Measurements from ENCODE around the gene NACC1. TPM values are rescaled to one million over a fixed set of nuclear protein-coding genes. Genes with fewer than 3 reads are reported as not detected.

The NACC1 gene
- total RNA-seq, 1 donor from 2014 or later, result 35.5 TPM

GRCh38 chr19:13122980-13123957 lies 5.2 kb downstream of the NACC1 start:
- Histone ChIP-seq H3K4me1 (peaks cover 5 to 12% of the 10 kb centered on the region in 2 donors), H3K9me3 (no peaks in the 10 kb centered on the region), H3K4me3 (no peak overlapping the region), H3K27ac (no peak overlapping the region), H3K36me3 (no peaks in the 10 kb centered on the region), H3K27me3 (no peaks in the 10 kb centered on the region)
- intact Hi-C loops (cut with DNase I), result no loop called here
- DNase-seq (ENCODE audit: low spot score in 2 of 2), result no peak
- TF ChIP-seq CTCF (IDR thresholded peaks at IDR 0.05), result no peak

GRCh38 chr19:13127051-13127450 lies 9.0 kb downstream of the NACC1 start:
- DNase-seq (ENCODE audit: low spot score in 2 of 2), result no peak
- H3K9me3 ChIP-seq, result no peaks in the 10 kb centered on the region
- TF ChIP-seq CTCF (IDR thresholded peaks at IDR 0.05), result no peak
- H3K36me3 ChIP-seq, result no peaks in the 10 kb centered on the region
- intact Hi-C loops (cut with DNase I), result no loop called here
- H3K27ac ChIP-seq, result no peak overlapping the region
- no peaks in the 10 kb centered on the region for H3K27me3 ChIP-seq
- no peak overlapping the region for H3K4me3 ChIP-seq
- H3K4me1 ChIP-seq, result no peaks in the 10 kb centered on the region

GRCh38 chr19:13127811-13128575 lies 9.9 kb downstream of the NACC1 start:
- intact Hi-C loops (cut with DNase I), result no loop called here
- TF ChIP-seq CTCF (IDR thresholded peaks at IDR 0.05), result no peak
- no peaks in the 10 kb centered on the region for H3K4me1 ChIP-seq
- DNase-seq (ENCODE audit: low spot score in 2 of 2), result no peak
- no peak overlapping the region for H3K27ac ChIP-seq
- no peaks in the 10 kb centered on the region for H3K27me3 ChIP-seq
- H3K9me3 ChIP-seq, result no peaks in the 10 kb centered on the region
- no peak overlapping the region for H3K4me3 ChIP-seq
- no peaks in the 10 kb centered on the region for H3K36me3 ChIP-seq

DNA sequence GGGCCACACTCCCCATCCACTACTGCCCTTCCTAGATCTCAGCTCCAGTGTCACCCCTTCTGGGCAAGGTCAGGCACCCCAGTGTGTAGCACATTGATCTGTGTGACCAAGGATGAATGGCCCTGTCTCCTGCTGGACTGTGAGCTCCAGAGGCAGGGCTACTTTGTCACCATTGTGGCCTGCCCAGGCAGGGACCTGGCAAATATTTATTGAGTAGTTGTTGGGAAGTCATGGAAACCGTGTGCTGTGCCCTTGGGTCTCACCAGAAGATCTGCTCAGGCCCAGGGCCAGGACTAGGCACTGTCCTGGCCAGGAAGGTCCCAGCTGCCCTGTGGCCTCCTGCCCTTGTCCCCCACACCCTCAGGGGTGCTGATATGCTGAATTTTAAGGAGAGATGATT lies 10.5 kb downstream of the NACC1 start:
- no peak for DNase-seq (ENCODE audit: low spot score in 2 of 2)
- no peaks in the 10 kb centered on the region for H3K27me3 ChIP-seq
- no peaks in the 10 kb centered on the region for H3K9me3 ChIP-seq
- no peak overlapping the region for H3K27ac ChIP-seq
- no peak for TF ChIP-seq CTCF (IDR thresholded peaks at IDR 0.05)
- H3K4me1 ChIP-seq, result no peaks in the 10 kb centered on the region
- no peaks in the 10 kb centered on the region for H3K36me3 ChIP-seq
- no peak overlapping the region for H3K4me3 ChIP-seq
- intact Hi-C loops (cut with DNase I), result no loop called here

- H3K27ac ChIP-seq, result no peak overlapping the region
- H3K36me3 ChIP-seq, result no peaks in the 10 kb centered on the region
- no peak for DNase-seq (ENCODE audit: low spot score in 2 of 2)
- H3K4me1 ChIP-seq, result no peaks in the 10 kb centered on the region
- no peak overlapping the region for H3K4me3 ChIP-seq
- TF ChIP-seq CTCF (IDR thresholded peaks at IDR 0.05), result no peak
- intact Hi-C loops (cut with DNase I), result no loop called here
- no peaks in the 10 kb centered on the region for H3K27me3 ChIP-seq
- no peaks in the 10 kb centered on the region for H3K9me3 ChIP-seq
Measured at GRCh38 chr19:13129384-13129783, 11.3 kb downstream of the NACC1 start.
